Mesendoderm (in vitro differentiated cells): ENCODE measurements around the gene MAG.

ENCODE experiments used
- DNase-seq: peaks from one replicate; pipeline ENCODE4 v3.0.0; 2013
- H2AK5ac ChIP-seq: 2 replicates; pipeline ENCODE4 v1.6.1; 2013; ENCODE audit warnings: low read length, inconsistent platforms
- H2BK120ac ChIP-seq: 2 replicates; pipeline ENCODE4 v1.6.1; 2013; ENCODE audit warnings: low read depth, mild to moderate bottlenecking, low read length, moderate library complexity, mixed read lengths
- H2BK15ac ChIP-seq: replicated peaks from 2 replicates; pipeline ENCODE4 v1.6.1; 2013; ENCODE audit warnings: low read depth, mild to moderate bottlenecking, moderate library complexity
- H2BK5ac ChIP-seq: 2 replicates; pipeline ENCODE4 v1.6.1; 2013; ENCODE audit warnings: low read length, inconsistent platforms
- H3K18ac ChIP-seq: 2 replicates; pipeline ENCODE4 v1.6.1; 2013; ENCODE audit warnings: mild to moderate bottlenecking, low read length, mixed read lengths
- H3K23ac ChIP-seq: one replicate; pipeline ENCODE4 v1.6.1; 2013; ENCODE audit warnings: low read length
- H3K27ac ChIP-seq: 2 replicates; pipeline ENCODE4 v1.5.1; 2013; ENCODE audit warnings: low read depth, mild to moderate bottlenecking, inconsistent platforms, low read length, moderate library complexity
- H3K27me3 ChIP-seq: 2 replicates; pipeline ENCODE4 v1.6.1; 2013; ENCODE audit warnings: low read length, control low read depth, mild to moderate bottlenecking, inconsistent platforms; ENCODE audit not compliant: insufficient read depth, poor library complexity
- H3K36me3 ChIP-seq: 2 replicates; pipeline ENCODE4 v1.6.1; 2013; ENCODE audit warnings: low read length, inconsistent platforms; ENCODE audit not compliant: control insufficient read depth, insufficient read depth
- H3K4ac ChIP-seq: one replicate; pipeline ENCODE4 v1.6.1; 2013; ENCODE audit warnings: low read depth, mild to moderate bottlenecking, low read length, moderate library complexity
- H3K4me1 ChIP-seq: 2 replicates; pipeline ENCODE4 v1.6.1; 2013; ENCODE audit warnings: low read depth, low read length, inconsistent platforms; ENCODE audit not compliant: control insufficient read depth
- H3K4me2 ChIP-seq: 2 replicates; pipeline ENCODE4 v1.6.1; 2013; ENCODE audit warnings: low read length
- H3K4me3 ChIP-seq: 2 replicates; pipeline ENCODE4 v1.5.1; 2013; ENCODE audit warnings: mild to moderate bottlenecking, low read length
- H3K56ac ChIP-seq: one replicate; pipeline ENCODE4 v1.6.1; 2013; ENCODE audit warnings: low read length
- H3K79me1 ChIP-seq: 2 replicates; pipeline ENCODE4 v1.6.1; 2013; ENCODE audit warnings: low read length, inconsistent platforms
- H3K79me2 ChIP-seq: 2 replicates; pipeline ENCODE4 v1.6.1; 2013; ENCODE audit warnings: mild to moderate bottlenecking, low read length; ENCODE audit not compliant: control insufficient read depth, insufficient read depth
- H3K9ac ChIP-seq: 2 replicates; pipeline ENCODE4 v1.6.1; 2013; ENCODE audit warnings: low read length, inconsistent platforms
- H4K5ac ChIP-seq: one replicate; pipeline ENCODE4 v1.6.1; 2013; ENCODE audit warnings: low read length
- H4K8ac ChIP-seq: one replicate; pipeline ENCODE4 v1.6.1; 2013; ENCODE audit warnings: low read depth, mild to moderate bottlenecking, control low read depth, low read length, moderate library complexity
- WGBS: extraction: QIAGEN DNeasy Blood & Tissue Kit; methylation state at CpG from one replicate; pipeline ENCODE4 v1.1.7; 2013; ENCODE audit warnings: low lambda C conversion rate, missing lambda C conversion rate; ENCODE audit not compliant: insufficient coverage; ENCODE audit errors: extremely low coverage; 5-methylcytosine and 5-hydroxymethylcytosine counted together

The MAG gene

GRCh38 chr19:35315883-35316282 is 23.9 kb downstream of the MAG start:
- H3K79me1 ChIP-seq = no peaks in the 10 kb centered on the region
- no peaks in the 10 kb centered on the region for H3K79me2 ChIP-seq
- H2BK15ac ChIP-seq = no peak overlapping the region
- DNase-seq = no peak
- H3K27ac ChIP-seq = no peak overlapping the region
- no peak overlapping the region for H3K4ac ChIP-seq
- no peaks in the 10 kb centered on the region for H3K27me3 ChIP-seq
- no peak overlapping the region for H4K5ac ChIP-seq
- H3K4me1 ChIP-seq = no peaks in the 10 kb centered on the region
- no peak overlapping the region for H3K4me2 ChIP-seq
- no peak overlapping the region for H2BK120ac ChIP-seq
- no peak overlapping the region for H3K56ac ChIP-seq
- H3K4me3 ChIP-seq = no peak overlapping the region
- H3K9ac ChIP-seq = no peak overlapping the region
- H3K18ac ChIP-seq = no peak overlapping the region
- H4K8ac ChIP-seq = no peak overlapping the region
- H3K23ac ChIP-seq = no peak overlapping the region
- no peak overlapping the region for H2BK5ac ChIP-seq
- H3K36me3 ChIP-seq = no peaks in the 10 kb centered on the region
- no peak overlapping the region for H2AK5ac ChIP-seq
- no CpG with 5 or more reads among the region's 9 CpGs for WGBS

GRCh38 chr19:35316560-35316959 is 24.6 kb downstream of the MAG start:
- no peaks in the 10 kb centered on the region for H3K27me3 ChIP-seq

DNA sequence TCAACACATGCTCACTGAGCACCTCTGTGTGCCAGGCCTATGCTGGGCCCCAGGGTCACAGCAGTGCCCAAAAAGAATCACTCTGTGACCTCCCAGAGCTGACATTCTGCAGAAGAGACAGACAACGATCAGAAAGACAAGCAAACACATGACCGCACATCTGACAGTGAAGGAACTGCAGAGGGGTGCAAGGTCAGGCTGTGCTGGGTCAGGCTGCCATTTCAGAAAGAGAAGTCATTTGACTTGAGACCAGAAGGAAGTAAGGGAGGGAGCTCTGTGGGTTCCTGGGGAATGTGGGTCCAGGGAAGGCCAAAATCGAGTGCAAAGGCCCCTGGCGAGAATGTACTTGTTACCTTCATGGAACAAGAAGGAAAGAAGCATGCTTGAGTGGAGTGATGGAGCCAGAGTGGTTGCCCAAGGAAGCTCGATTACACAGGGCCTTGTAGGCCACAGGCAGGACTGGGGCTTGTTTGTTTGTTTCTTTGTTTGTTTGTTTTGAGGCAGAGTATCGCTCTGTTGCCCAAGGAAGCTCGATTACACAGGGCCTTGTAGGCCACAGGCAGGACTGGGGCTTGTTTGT is 25.6 kb downstream of the MAG start:
- Histone ChIP-seq H4K5ac (no peak overlapping the region), H3K27me3 (no peaks in the 10 kb centered on the region), H3K9ac (no peak overlapping the region), H4K8ac (no peak overlapping the region), H2BK15ac (no peak overlapping the region), H3K4me2 (no peak overlapping the region), H2BK120ac (no peak overlapping the region), H2BK5ac (no peak overlapping the region), H3K56ac (no peak overlapping the region), H3K4me1 (no peaks in the 10 kb centered on the region), H2AK5ac (no peak overlapping the region), H3K23ac (no peak overlapping the region), H3K36me3 (no peaks in the 10 kb centered on the region), H3K79me1 (no peaks in the 10 kb centered on the region), H3K18ac (no peak overlapping the region), H3K4ac (no peak overlapping the region), H3K4me3 (no peak overlapping the region), H3K79me2 (no peaks in the 10 kb centered on the region), H3K27ac (no peak overlapping the region)
- DNase-seq = no peak
- no CpG with 5 or more reads among the region's 7 CpGs for WGBS

More at GRCh38 chr19:35316560-35316959, 24.6 kb downstream of the MAG start:
- H3K18ac ChIP-seq = no peak overlapping the region
- no peaks in the 10 kb centered on the region for H3K4me1 ChIP-seq
- H3K27ac ChIP-seq = no peak overlapping the region
- no peak overlapping the region for H4K8ac ChIP-seq
- H3K23ac ChIP-seq = no peak overlapping the region
- H2AK5ac ChIP-seq = no peak overlapping the region
- no peak overlapping the region for H4K5ac ChIP-seq
- no CpG with 5 or more reads among the region's 9 CpGs for WGBS
- H3K9ac ChIP-seq = no peak overlapping the region
- no peaks in the 10 kb centered on the region for H3K79me2 ChIP-seq
- no peak overlapping the region for H2BK5ac ChIP-seq
- H2BK15ac ChIP-seq = no peak overlapping the region
- H3K4me2 ChIP-seq = no peak overlapping the region
- no peaks in the 10 kb centered on the region for H3K79me1 ChIP-seq
- no peak for DNase-seq
- no peaks in the 10 kb centered on the region for H3K36me3 ChIP-seq
- H3K56ac ChIP-seq = no peak overlapping the region
- H3K4ac ChIP-seq = no peak overlapping the region
- H2BK120ac ChIP-seq = no peak overlapping the region
- no peak overlapping the region for H3K4me3 ChIP-seq

- Histone ChIP-seq H4K8ac (no peak overlapping the region), H3K79me2 (no peaks in the 10 kb centered on the region), H3K27ac (no peak overlapping the region), H3K9ac (no peak overlapping the region), H2BK15ac (no peak overlapping the region), H3K4me3 (no peak overlapping the region), H3K4me2 (no peak overlapping the region), H3K36me3 (no peaks in the 10 kb centered on the region), H3K79me1 (no peaks in the 10 kb centered on the region), H3K23ac (no peak overlapping the region), H3K4me1 (no peaks in the 10 kb centered on the region), H3K56ac (no peak overlapping the region), H3K27me3 (no peaks in the 10 kb centered on the region), H2BK5ac (no peak overlapping the region), H2AK5ac (no peak overlapping the region), H3K4ac (no peak overlapping the region), H2BK120ac (no peak overlapping the region), H3K18ac (no peak overlapping the region), H4K5ac (no peak overlapping the region)
- WGBS = no CpG with 5 or more reads among the region's 16 CpGs
- DNase-seq = no peak
Observed at GRCh38 chr19:35318679-35319448, 26.9 kb downstream of the MAG start.

GRCh38 chr19:35320065-35320713 is 28.2 kb downstream of the MAG start:
- WGBS = no CpG with 5 or more reads among the region's 12 CpGs
- Histone ChIP-seq H4K5ac (no peak overlapping the region), H3K4me3 (no peak overlapping the region), H3K79me2 (no peaks in the 10 kb centered on the region), H4K8ac (no peak overlapping the region), H3K27ac (peak overlapping the region; percentile 13), H2AK5ac (no peak overlapping the region), H3K9ac (no peak overlapping the region), H3K79me1 (no peaks in the 10 kb centered on the region), H3K4me2 (no peak overlapping the region), H2BK15ac (no peak overlapping the region), H3K36me3 (no peaks in the 10 kb centered on the region), H3K4me1 (no peaks in the 10 kb centered on the region), H3K23ac (no peak overlapping the region), H2BK120ac (no peak overlapping the region), H3K18ac (no peak overlapping the region), H2BK5ac (no peak overlapping the region), H3K56ac (peak overlapping the region; percentile 58), H3K4ac (no peak overlapping the region), H3K27me3 (no peaks in the 10 kb centered on the region)
- no peak for DNase-seq
